ENCODE measurements around the gene PCSK6. TPM values are rescaled to one million over a fixed set of nuclear protein-coding genes. Genes with fewer than 3 reads are reported as not detected.

The PCSK6 gene
- total RNA-seq, 3 donors from 2014 or later (not counting 1 experiment from before 2014, with no cell fraction given), result 1.5 to 2.4 (median 2.4) TPM

- DNase-seq (no peak), ATAC-seq (no peak)
- Mint-ChIP-seq H3K4me1 (no peaks in the 10 kb centered on the region), H3K36me3 (no peaks in the 10 kb centered on the region), H3K27ac (no peak overlapping the region), H3K9me3 (no peaks in the 10 kb centered on the region), H3K27me3 (ENCODE audit: low read depth in 2 of 2) (peaks cover 10 to 13% of the 10 kb centered on the region in 2 donors), H3K4me3 (no peak overlapping the region)
- no peak overlapping the region for H3K27ac ChIP-seq (ENCODE audit: low read length)
- WGBS (ENCODE audit: insufficient coverage), result 68% methylated on average over 7 of the region's 7 CpGs
- H3K4me3 ChIP-seq (ENCODE audit: low read length), result no peak overlapping the region
- no peaks in the 10 kb centered on the region for H3K27me3 ChIP-seq (ENCODE audit: control insufficient read depth, insufficient read depth, low read length)
- no peaks in the 10 kb centered on the region for H3K36me3 ChIP-seq (ENCODE audit: control insufficient read depth, insufficient read depth, low read length)
- H3K9me3 ChIP-seq (ENCODE audit: control insufficient read depth, insufficient read depth, low read length), result no peaks in the 10 kb centered on the region
- TF ChIP-seq CTCF (IDR thresholded peaks at IDR 0.05), result no peak
- no peaks in the 10 kb centered on the region for H3K4me1 ChIP-seq (ENCODE audit: control insufficient read depth, insufficient read depth, low read length)
- intact Hi-C loops (cut with micrococcal nuclease), result no loop called here
Measured at GRCh38 chr15:101433396-101433795, 56.1 kb downstream of the PCSK6 start.

- no peak for ATAC-seq
- Mint-ChIP-seq H3K27me3 (ENCODE audit: low read depth in 2 of 2) (peaks cover 10 to 12% of the 10 kb centered on the region in 2 donors), H3K4me3 (no peak overlapping the region), H3K27ac (no peak overlapping the region), H3K4me1 (no peaks in the 10 kb centered on the region), H3K36me3 (no peaks in the 10 kb centered on the region), H3K9me3 (no peaks in the 10 kb centered on the region)
- no peak overlapping the region for H3K4me3 ChIP-seq (ENCODE audit: low read length)
- no peak overlapping the region for H3K27ac ChIP-seq (ENCODE audit: low read length)
- H3K36me3 ChIP-seq (ENCODE audit: control insufficient read depth, insufficient read depth, low read length), result no peaks in the 10 kb centered on the region
- 75% methylated on average over 3 of the region's 3 CpGs for WGBS (ENCODE audit: insufficient coverage)
- intact Hi-C loops (cut with micrococcal nuclease), result no loop called here
- TF ChIP-seq CTCF (IDR thresholded peaks at IDR 0.05), result no peak
- no peaks in the 10 kb centered on the region for H3K4me1 ChIP-seq (ENCODE audit: control insufficient read depth, insufficient read depth, low read length)
- no peaks in the 10 kb centered on the region for H3K9me3 ChIP-seq (ENCODE audit: control insufficient read depth, insufficient read depth, low read length)
- no peaks in the 10 kb centered on the region for H3K27me3 ChIP-seq (ENCODE audit: control insufficient read depth, insufficient read depth, low read length)
- no peak for DNase-seq
Measured at GRCh38 chr15:101432982-101433381, 56.5 kb downstream of the PCSK6 start.

- no peaks in the 10 kb centered on the region for H3K9me3 Mint-ChIP-seq
- TF ChIP-seq CTCF (IDR thresholded peaks at IDR 0.05), result no peak
- WGBS (ENCODE audit: insufficient coverage), result 66% methylated on average over 4 of the region's 6 CpGs
- H3K4me1 Mint-ChIP-seq, result no peaks in the 10 kb centered on the region
- ATAC-seq (no peak), DNase-seq (no peak)
- no peak overlapping the region for H3K27ac Mint-ChIP-seq
- no peaks in the 10 kb centered on the region for H3K27me3 ChIP-seq (ENCODE audit: control insufficient read depth, insufficient read depth, low read length)
- no peaks in the 10 kb centered on the region for H3K36me3 ChIP-seq (ENCODE audit: control insufficient read depth, insufficient read depth, low read length)
- H3K27me3 Mint-ChIP-seq (ENCODE audit: low read depth in 2 of 2), result peaks cover 7 to 9% of the 10 kb centered on the region in 2 donors
- intact Hi-C loops (cut with micrococcal nuclease), result no loop called here
- H3K27ac ChIP-seq (ENCODE audit: low read length), result no peak overlapping the region
- no peaks in the 10 kb centered on the region for H3K9me3 ChIP-seq (ENCODE audit: control insufficient read depth, insufficient read depth, low read length)
- H3K4me1 ChIP-seq (ENCODE audit: control insufficient read depth, insufficient read depth, low read length), result no peaks in the 10 kb centered on the region
- no peak overlapping the region for H3K4me3 Mint-ChIP-seq
- H3K4me3 ChIP-seq (ENCODE audit: low read length), result no peak overlapping the region
- no peaks in the 10 kb centered on the region for H3K36me3 Mint-ChIP-seq
Measured at GRCh38 chr15:101431748-101432147, 57.8 kb downstream of the PCSK6 start.

- H3K4me3 ChIP-seq (ENCODE audit: low read length), result no peak overlapping the region
- WGBS (ENCODE audit: insufficient coverage), result 83% methylated on average over 15 of the region's 15 CpGs
- Mint-ChIP-seq H3K27me3 (ENCODE audit: low read depth in 2 of 2) (peaks cover 7 to 9% of the 10 kb centered on the region in 2 donors), H3K27ac (no peak overlapping the region), H3K9me3 (no peaks in the 10 kb centered on the region), H3K36me3 (no peaks in the 10 kb centered on the region), H3K4me1 (no peaks in the 10 kb centered on the region), H3K4me3 (no peak overlapping the region)
- no peak for DNase-seq
- no peaks in the 10 kb centered on the region for H3K9me3 ChIP-seq (ENCODE audit: control insufficient read depth, insufficient read depth, low read length)
- no peaks in the 10 kb centered on the region for H3K36me3 ChIP-seq (ENCODE audit: control insufficient read depth, insufficient read depth, low read length)
- no peak for ATAC-seq
- H3K4me1 ChIP-seq (ENCODE audit: control insufficient read depth, insufficient read depth, low read length), result no peaks in the 10 kb centered on the region
- no peaks in the 10 kb centered on the region for H3K27me3 ChIP-seq (ENCODE audit: control insufficient read depth, insufficient read depth, low read length)
- intact Hi-C loops (cut with micrococcal nuclease), result no loop called here
- H3K27ac ChIP-seq (ENCODE audit: low read length), result no peak overlapping the region
- no peak for TF ChIP-seq CTCF (IDR thresholded peaks at IDR 0.05)
Measured at GRCh38 chr15:101431301-101431700, 58.2 kb downstream of the PCSK6 start.
